HEK293T (cell line): ENCODE measurements around the gene IL4.

Experiments
- CTCF ChIA-PET: fragments of 350-600 bp; formaldehyde crosslinking; extraction: SDS; loops from one replicate; lab custom pipeline; 2021; ENCODE audit warnings: antibody characterized with exemption, inconsistent platforms; lab: Yijun Ruan, JAX
- POLR2A ChIA-PET: fragments of 350-600 bp; formaldehyde crosslinking; extraction: SDS; loops from one replicate; lab custom pipeline; 2020; ENCODE audit warnings: antibody characterized with exemption, inconsistent platforms; lab: Yijun Ruan, JAX
- DNase-seq: peaks from one replicate; pipeline ENCODE4 v3.0.0; 2012; ENCODE audit warnings: mixed read lengths; ENCODE audit errors: extremely low spot score
- ARNT ChIP-seq: fragments of 450-650 bp; IDR thresholded peaks from 2 replicates; pipeline ENCODE4 v1.6.1; 2017; ENCODE audit warnings: mild to moderate bottlenecking
- BHLHE40 ChIP-seq: fragments of 450-650 bp; IDR thresholded peaks from 2 replicates; pipeline ENCODE4 v1.6.1; 2016; ENCODE audit warnings: mild to moderate bottlenecking, moderate library complexity, borderline replicate concordance
- CTBP1 ChIP-seq: fragments of 450-650 bp; IDR thresholded peaks from 2 replicates; pipeline ENCODE4 v1.6.1; 2016; ENCODE audit warnings: borderline replicate concordance
- ELF4 ChIP-seq: fragments of 450-650 bp; IDR thresholded peaks from 2 replicates; pipeline ENCODE4 v1.6.1; 2017; ENCODE audit warnings: antibody characterized with exemption
- FOXA1 ChIP-seq: fragments of 450-650 bp; IDR thresholded peaks from 2 replicates; pipeline ENCODE4 v1.6.1; 2016; ENCODE audit warnings: mild to moderate bottlenecking
- FOXK2 ChIP-seq: fragments of 450-650 bp; IDR thresholded peaks from 2 replicates; pipeline ENCODE4 v1.6.1; 2016; ENCODE audit warnings: mild to moderate bottlenecking
- FOXM1 ChIP-seq: fragments of 450-650 bp; IDR thresholded peaks from 2 replicates; pipeline ENCODE4 v1.6.1; 2017; ENCODE audit warnings: mild to moderate bottlenecking, borderline replicate concordance
- HDGF ChIP-seq: fragments of 450-650 bp; IDR thresholded peaks from 2 replicates; pipeline ENCODE4 v1.6.1; 2017; ENCODE audit warnings: antibody characterized with exemption, borderline replicate concordance
- L3MBTL2 ChIP-seq: fragments of 450-650 bp; conservative IDR thresholded peaks from 2 replicates; pipeline ENCODE4 v1.6.1; 2016; ENCODE audit warnings: mild to moderate bottlenecking
- LEF1 ChIP-seq: fragments of 450-650 bp; IDR thresholded peaks from 2 replicates; pipeline ENCODE4 v1.6.1; 2017; ENCODE audit warnings: mild to moderate bottlenecking, borderline replicate concordance
- NFRKB ChIP-seq: fragments of 450-650 bp; IDR thresholded peaks from 2 replicates; pipeline ENCODE4 v1.6.1; 2016; ENCODE audit warnings: mild to moderate bottlenecking, moderate library complexity
- SP1 ChIP-seq: fragments of 450-650 bp; IDR thresholded peaks from 2 replicates; pipeline ENCODE4 v1.6.1; 2017
- TARDBP ChIP-seq: fragments of 450-650 bp; IDR thresholded peaks from 2 replicates; pipeline ENCODE4 v1.6.1; 2016
- ZNF384 ChIP-seq: fragments of 450-650 bp; IDR thresholded peaks from 2 replicates; pipeline ENCODE4 v1.6.1; 2016
- TF ChIP-seq, protein P1 (sequence below): fragments of 450-650 bp; IDR thresholded peaks from 2 replicates; pipeline ENCODE4 v1.6.1; 2016

IL4 gene

DNA sequence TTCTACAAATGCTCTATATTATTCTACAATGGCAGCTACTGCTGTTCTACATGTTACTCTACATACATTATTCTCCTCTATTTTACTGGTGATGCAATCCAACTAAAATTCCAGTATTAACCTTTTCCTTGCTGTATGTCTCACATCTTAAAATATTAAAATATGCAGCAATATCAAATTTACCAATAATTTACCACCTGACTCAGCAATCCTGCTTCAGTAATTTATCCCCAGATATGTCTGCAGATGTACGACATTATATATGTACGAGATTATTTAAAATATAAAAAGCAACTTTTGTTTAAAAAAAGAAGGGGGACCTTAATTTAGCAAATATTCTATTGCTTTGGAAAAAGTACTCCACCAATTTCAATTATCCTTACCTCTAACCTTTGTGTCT is 52.0 kb downstream of the IL4 start:
- ChIA-PET CTCF (no interaction called here), POLR2A (no interaction called here)
- no peak for DNase-seq
- no peak for TF ChIP-seq SP1
- TF ChIP-seq FOXM1, result no peak
- TF ChIP-seq CTBP1, result no peak
- no peak for TF ChIP-seq TARDBP
- no peak for TF ChIP-seq BHLHE40
- TF ChIP-seq, protein P1, sequence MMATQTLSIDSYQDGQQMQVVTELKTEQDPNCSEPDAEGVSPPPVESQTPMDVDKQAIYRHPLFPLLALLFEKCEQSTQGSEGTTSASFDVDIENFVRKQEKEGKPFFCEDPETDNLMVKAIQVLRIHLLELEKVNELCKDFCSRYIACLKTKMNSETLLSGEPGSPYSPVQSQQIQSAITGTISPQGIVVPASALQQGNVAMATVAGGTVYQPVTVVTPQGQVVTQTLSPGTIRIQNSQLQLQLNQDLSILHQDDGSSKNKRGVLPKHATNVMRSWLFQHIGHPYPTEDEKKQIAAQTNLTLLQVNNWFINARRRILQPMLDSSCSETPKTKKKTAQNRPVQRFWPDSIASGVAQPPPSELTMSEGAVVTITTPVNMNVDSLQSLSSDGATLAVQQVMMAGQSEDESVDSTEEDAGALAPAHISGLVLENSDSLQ, result no peak
- no peak for TF ChIP-seq ZNF384
- no peak for TF ChIP-seq FOXA1
- no peak for TF ChIP-seq HDGF
- TF ChIP-seq NFRKB, result no peak
- no peak for TF ChIP-seq ARNT
- no peak for TF ChIP-seq FOXK2
- TF ChIP-seq L3MBTL2, result no peak
- TF ChIP-seq ELF4, result no peak

- no peak for DNase-seq
- CTCF ChIA-PET, result interaction anchor here (0.6 kb wide), 2 partner anchors 17 to 68 kb away, joined by 3 read pairs; no protein-coding TSS in a partner anchor
- no peak for TF ChIP-seq SP1
- TF ChIP-seq L3MBTL2, result no peak
- no peak for TF ChIP-seq NFRKB
- TF ChIP-seq FOXM1, result no peak
- TF ChIP-seq LEF1, result no peak
- TF ChIP-seq CTBP1, result no peak
- TF ChIP-seq BHLHE40, result no peak
- TF ChIP-seq HDGF, result no peak
- POLR2A ChIA-PET, result no interaction called here
Measured at GRCh38 chr5:132729896-132730295, 56.1 kb downstream of the IL4 start.
